BJ (cell line): ENCODE results near the gene ELMOD1. TPM values are rescaled to one million over a fixed set of nuclear protein-coding genes. Genes with fewer than 3 reads are reported as not detected.

Experiments
- CTCF ChIA-PET: fragments of 350-600 bp; formaldehyde crosslinking; extraction: SDS; loops from one replicate; lab custom pipeline; 2021; ENCODE audit warnings: antibody characterized with exemption, inconsistent platforms; lab: Yijun Ruan, JAX
- POLR2A ChIA-PET: fragments of 300-600 bp; sonication (Branson Sonifier 250); formaldehyde crosslinking; extraction: SDS; loops from one replicate; lab custom pipeline; 2021; ENCODE audit warnings: antibody characterized with exemption; lab: Charles Lee
- DNase-seq: peaks from one replicate; pipeline ENCODE4 v3.0.0-alpha.2; 2011; ENCODE audit warnings: low read depth
- H3K27me3 ChIP-seq: 2 replicates; pipeline ENCODE4 v1.6.0; 2011; ENCODE audit warnings: low read length; ENCODE audit not compliant: control insufficient read depth, insufficient read depth
- H3K36me3 ChIP-seq: 2 replicates; pipeline ENCODE4 v1.5.1; 2011; ENCODE audit warnings: low read length; ENCODE audit not compliant: control insufficient read depth, insufficient read depth
- H3K4me3 ChIP-seq: 2 replicates; pipeline ENCODE4 v1.5.1; 2011; ENCODE audit warnings: low read depth, mild to moderate bottlenecking, control low read depth, low read length
- CTCF ChIP-seq: IDR thresholded peaks from 2 replicates; pipeline ENCODE4 v1.5.1; 2011; ENCODE audit warnings: low read depth, mild to moderate bottlenecking, control low read depth, inconsistent platforms, low read length, moderate library complexity; ENCODE audit not compliant: insufficient read depth
- polyA plus RNA-seq: library from polyadenylated mRNA; depleted of rRNA; stranded (reverse); fragments of >200 nt; gene quantifications from 2 replicates; pipeline ENCODE4 v1.2.3, GENCODE V29; 2011

Gene ELMOD1
- polyA plus RNA-seq, 1 experiment = 0.04 TPM

DNA sequence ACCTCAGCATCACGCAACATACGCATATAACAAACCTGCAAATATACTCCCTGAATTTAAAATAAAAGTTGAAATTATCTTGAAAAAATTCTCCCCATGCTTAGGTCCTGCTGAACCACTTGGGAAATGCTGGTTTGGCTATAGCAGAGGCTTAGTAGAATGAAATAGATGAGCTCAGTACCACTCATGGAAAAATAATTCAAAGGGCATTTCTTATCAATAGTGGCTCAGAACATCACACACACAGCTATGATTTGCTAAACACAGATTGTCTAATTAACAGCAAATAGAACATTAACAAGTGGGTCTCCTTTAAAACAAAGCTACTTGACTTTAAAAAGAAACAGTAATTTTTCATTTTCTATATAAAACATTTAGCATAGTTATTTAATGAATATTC, 21.5 kb downstream of the ELMOD1 start:
- H3K36me3 ChIP-seq = no peaks in the 10 kb centered on the region
- no peak for TF ChIP-seq CTCF
- 0 out of 2 replicates have a peak, but pooled peaks cover 5% of the 10 kb centered on the region for H3K27me3 ChIP-seq
- DNase-seq = no peak
- CTCF ChIA-PET = no interaction called here
- POLR2A ChIA-PET = no interaction called here
- no peak overlapping the region for H3K4me3 ChIP-seq

DNA sequence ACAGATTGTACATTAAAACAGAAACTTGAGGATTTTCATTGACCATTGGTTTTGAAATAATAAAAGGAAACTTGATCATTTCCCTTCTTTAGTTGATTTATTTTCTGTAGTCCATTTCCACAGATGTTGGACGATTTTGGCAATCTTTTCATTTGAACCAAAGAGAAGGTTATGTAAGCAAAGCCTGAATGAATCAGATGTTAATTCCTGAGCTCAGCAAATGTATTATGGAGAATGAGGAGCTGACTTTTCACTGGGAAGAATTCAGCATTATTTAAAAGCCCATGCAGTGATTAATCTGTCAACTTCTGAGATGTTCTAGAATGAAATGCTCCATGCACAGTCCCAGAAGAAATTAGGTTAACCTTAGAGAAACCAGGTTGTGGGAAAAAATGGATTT, 29.0 kb downstream of the ELMOD1 start:
- H3K4me3 ChIP-seq = no peak overlapping the region
- CTCF ChIA-PET = interaction anchor here (0.7 to 0.8 kb wide), 2 partner anchors 11 to 69 kb away, joined by 3 read pairs; no protein-coding TSS in a partner anchor
- 0 out of 2 replicates have a peak, but pooled peaks cover 2% of the 10 kb centered on the region for H3K27me3 ChIP-seq
- no peaks in the 10 kb centered on the region for H3K36me3 ChIP-seq
- no peak for TF ChIP-seq CTCF
- POLR2A ChIA-PET = no interaction called here
- DNase-seq = no peak

- H3K27me3 ChIP-seq = 0 out of 2 replicates have a peak, but pooled peaks cover 2% of the 10 kb centered on the region
- H3K4me3 ChIP-seq = no peak overlapping the region
- POLR2A ChIA-PET = no interaction called here
- TF ChIP-seq CTCF = no peak
- H3K36me3 ChIP-seq = no peaks in the 10 kb centered on the region
- no peak for DNase-seq
- CTCF ChIA-PET = no interaction called here
Measured at GRCh38 chr11:107621081-107621480, 30.1 kb downstream of the ELMOD1 start.

DNA sequence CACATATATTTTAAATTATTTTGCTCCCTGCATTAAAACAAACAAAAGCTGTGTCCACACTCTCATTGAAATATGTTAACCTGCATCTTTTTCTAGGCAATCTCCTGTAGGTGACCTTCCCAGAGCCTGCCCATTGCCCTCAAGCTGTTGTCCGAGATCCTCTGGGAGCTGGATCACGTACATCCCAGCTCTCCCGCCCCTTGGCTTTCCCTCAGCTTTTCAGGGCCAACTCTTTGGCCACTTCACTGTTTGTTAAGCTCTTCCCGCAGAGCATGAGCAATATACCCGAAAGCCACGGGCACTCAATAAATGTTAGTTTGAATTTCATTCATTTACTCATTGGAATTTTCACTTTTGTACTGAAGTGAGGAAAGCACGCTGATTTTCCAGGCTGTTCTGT, 32.2 kb downstream of the ELMOD1 start:
- ChIA-PET POLR2A (no interaction called here), CTCF (interaction anchor here (0.8 kb wide), 1 partner anchor 15 kb away, joined by 3 read pairs; no protein-coding TSS in a partner anchor)
- no peak for DNase-seq

More for the DNA sequence above, 32.2 kb downstream of the ELMOD1 start:
- no peak for TF ChIP-seq CTCF
- Histone ChIP-seq H3K27me3 (no peaks in the 10 kb centered on the region), H3K4me3 (no peak overlapping the region), H3K36me3 (no peaks in the 10 kb centered on the region)
